Stomach (tissue), 4 donors: ENCODE data around the gene ZMIZ1.

ENCODE experiments used
- EP300 ChIP-seq: sonication (generic); formaldehyde crosslinking; IDR thresholded peaks from one replicate; pipeline ENCODE4 v1.6.1; 2017; ENCODE audit warnings: antibody characterized with exemption
- POLR2A ChIP-seq, 4 donors: fragments of 450-650 bp; IDR thresholded peaks; one replicate each; pipeline ENCODE4 v1.6.1; 2016; ENCODE audit warnings: antibody characterized with exemption in 4 of 4, control low read depth in 2 of 4, mild to moderate bottlenecking in 1 of 4, moderate library complexity in 1 of 4
- TF ChIP-seq, protein P1 (sequence below), 7 experiments: fragments of 450-650 bp in 4 of 7; fragments of 200-600 bp in 3 of 7; sonication (generic) in 3 of 7; IDR thresholded peaks; one replicate each; pipeline ENCODE4 v1.5.1; 2016 to 2019; ENCODE audit warnings: antibody characterized with exemption in 7 of 7, control low read depth in 2 of 7, mild to moderate bottlenecking in 1 of 7

DNA sequence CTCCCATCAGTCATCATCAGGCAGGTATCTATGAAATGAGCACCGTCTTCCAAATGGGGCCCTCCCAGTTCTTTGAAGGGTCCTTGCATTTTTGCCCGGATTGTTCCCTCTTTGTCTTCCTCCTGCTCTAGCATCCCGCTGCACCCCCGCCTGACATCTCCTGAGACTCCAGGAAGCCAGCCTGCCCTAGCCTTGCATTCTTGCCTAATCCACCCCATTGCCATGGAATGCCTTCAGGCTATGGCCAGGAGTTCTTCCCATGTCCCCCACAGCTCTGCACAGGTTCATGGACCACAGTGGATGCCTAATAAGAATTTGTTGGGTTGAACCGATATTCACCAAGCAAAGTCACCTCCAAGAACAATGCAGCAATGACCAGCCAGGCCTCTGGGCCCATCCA is 62.1 kb downstream of the ZMIZ1 start:
- TF ChIP-seq, protein P1, sequence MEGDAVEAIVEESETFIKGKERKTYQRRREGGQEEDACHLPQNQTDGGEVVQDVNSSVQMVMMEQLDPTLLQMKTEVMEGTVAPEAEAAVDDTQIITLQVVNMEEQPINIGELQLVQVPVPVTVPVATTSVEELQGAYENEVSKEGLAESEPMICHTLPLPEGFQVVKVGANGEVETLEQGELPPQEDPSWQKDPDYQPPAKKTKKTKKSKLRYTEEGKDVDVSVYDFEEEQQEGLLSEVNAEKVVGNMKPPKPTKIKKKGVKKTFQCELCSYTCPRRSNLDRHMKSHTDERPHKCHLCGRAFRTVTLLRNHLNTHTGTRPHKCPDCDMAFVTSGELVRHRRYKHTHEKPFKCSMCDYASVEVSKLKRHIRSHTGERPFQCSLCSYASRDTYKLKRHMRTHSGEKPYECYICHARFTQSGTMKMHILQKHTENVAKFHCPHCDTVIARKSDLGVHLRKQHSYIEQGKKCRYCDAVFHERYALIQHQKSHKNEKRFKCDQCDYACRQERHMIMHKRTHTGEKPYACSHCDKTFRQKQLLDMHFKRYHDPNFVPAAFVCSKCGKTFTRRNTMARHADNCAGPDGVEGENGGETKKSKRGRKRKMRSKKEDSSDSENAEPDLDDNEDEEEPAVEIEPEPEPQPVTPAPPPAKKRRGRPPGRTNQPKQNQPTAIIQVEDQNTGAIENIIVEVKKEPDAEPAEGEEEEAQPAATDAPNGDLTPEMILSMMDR (IDR thresholded peaks at IDR 0.05), result no peak
- TF ChIP-seq EP300 (no peak), POLR2A (IDR thresholded peaks at IDR 0.05) (no peak)
